Measurements from ENCODE around the gene SLC29A1.
"Not testable (repeated sequence)": the region's sequence is repeated elsewhere in the genome, so short reads cannot be mapped to it uniquely, and the experiment has no call there.

The SLC29A1 gene

DNA sequence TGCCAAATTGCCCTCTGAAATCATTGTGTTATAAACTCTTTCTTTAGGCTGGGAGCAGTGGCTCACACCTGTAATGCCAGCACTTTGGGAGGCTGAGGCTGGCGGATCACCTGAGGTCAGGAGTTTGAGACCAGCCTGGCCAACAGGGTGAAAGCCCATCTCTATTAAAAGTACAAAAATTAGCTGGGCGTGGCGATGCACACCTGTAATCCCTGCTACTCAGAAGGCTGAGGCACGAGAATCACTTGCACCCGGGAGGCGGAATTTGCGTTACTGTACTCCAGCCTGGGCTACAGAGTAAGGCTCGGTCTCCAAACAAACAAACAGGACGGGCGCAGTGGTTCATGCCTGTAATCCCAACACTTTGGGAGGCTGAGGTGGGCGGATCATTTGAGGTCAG, 27.0 kb upstream of the SLC29A1 start:
- not testable (repeated sequence) for H2AFZ ChIP-seq (ENCODE audit: low read length, unreplicated experiment); H3K4me3 ChIP-seq (ENCODE audit: low read depth, low read length); H3K4me1 ChIP-seq (ENCODE audit: control insufficient read depth, insufficient read depth, low read length, unreplicated experiment); H3K27ac ChIP-seq (ENCODE audit: low read depth, low read length); H3K79me2 ChIP-seq (ENCODE audit: control insufficient read depth, insufficient read depth, low read length, unreplicated experiment); H3K27me3 ChIP-seq (ENCODE audit: insufficient read depth, low read length); H3K36me3 ChIP-seq (ENCODE audit: insufficient read depth, low read length)

DNA sequence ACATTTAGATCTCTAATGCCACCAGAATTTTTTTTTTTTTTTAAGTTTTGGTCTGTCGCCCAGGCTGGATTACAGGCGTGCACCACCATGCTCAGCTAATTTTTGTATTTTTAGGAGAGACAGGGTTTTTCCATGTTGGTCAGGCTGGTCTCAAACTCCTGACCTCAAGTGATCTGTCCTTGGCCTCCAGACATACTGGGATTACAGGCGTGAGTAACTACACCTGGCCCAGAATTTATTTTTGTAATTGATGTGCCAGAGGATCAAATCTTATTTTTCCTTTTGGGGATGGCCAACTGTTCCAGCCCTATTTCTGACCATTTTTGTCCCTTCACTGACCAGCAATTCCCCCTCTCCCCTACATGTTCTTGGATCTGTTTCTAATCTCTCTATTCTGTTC, 24.7 kb upstream of the SLC29A1 start:
- Histone ChIP-seq H3K27ac (ENCODE audit: low read depth, low read length) (no peak overlapping the region), H3K79me2 (ENCODE audit: control insufficient read depth, insufficient read depth, low read length, unreplicated experiment) (no peaks in the 10 kb centered on the region), H3K4me1 (ENCODE audit: control insufficient read depth, insufficient read depth, low read length, unreplicated experiment) (no peaks in the 10 kb centered on the region), H3K4me3 (ENCODE audit: low read depth, low read length) (no peak overlapping the region), H3K36me3 (ENCODE audit: insufficient read depth, low read length) (no peaks in the 10 kb centered on the region), H2AFZ (ENCODE audit: low read length, unreplicated experiment) (no peak overlapping the region), H3K27me3 (ENCODE audit: insufficient read depth, low read length) (no peaks in the 10 kb centered on the region)

DNA sequence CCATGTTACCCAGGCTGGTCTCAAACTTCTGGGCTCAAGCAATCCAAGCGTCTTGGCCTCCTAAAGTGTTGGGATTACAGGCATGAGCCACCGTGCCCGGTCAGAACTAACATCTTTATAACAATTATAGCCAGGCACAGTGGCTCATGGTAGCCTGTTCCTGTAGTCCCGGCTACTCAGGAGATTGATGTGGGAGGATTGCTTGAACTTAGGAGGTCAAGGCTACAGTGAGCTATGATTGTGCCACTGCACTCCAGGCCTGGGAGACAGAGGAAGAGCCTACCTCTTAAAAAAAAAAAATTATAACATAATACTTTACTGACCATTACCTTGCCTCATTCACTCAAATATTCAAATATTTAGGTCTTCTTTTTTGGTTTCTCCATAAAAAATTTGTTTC, 23.5 kb upstream of the SLC29A1 start:
- no peaks in the 10 kb centered on the region for H3K27me3 ChIP-seq (ENCODE audit: insufficient read depth, low read length)
- H3K27ac ChIP-seq (ENCODE audit: low read depth, low read length): no peak overlapping the region
- H3K4me3 ChIP-seq (ENCODE audit: low read depth, low read length): no peak overlapping the region

DNA sequence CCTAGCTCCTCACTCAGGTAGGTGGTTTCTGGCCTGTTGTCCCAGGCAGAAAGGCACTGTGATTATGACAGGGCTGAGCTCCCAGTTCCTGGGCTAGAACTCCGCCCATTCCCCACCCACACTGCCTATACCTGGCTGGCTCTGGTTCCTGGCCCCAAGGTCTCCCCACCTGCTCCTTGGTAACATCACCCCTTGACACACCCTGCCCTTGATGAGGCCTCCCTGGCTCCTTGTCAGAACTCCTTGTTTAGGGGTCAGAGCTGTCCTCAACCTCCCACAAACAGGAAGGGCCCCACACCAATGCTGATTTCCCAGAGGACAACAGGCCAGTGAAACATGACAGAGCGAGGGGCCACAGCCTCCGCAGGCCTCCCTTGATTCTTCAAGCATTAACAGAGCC, 22.2 kb upstream of the SLC29A1 start:
- Histone ChIP-seq H3K27me3 (ENCODE audit: insufficient read depth, low read length) (no peaks in the 10 kb centered on the region), H3K4me3 (ENCODE audit: low read depth, low read length) (no peak overlapping the region), H3K79me2 (ENCODE audit: control insufficient read depth, insufficient read depth, low read length, unreplicated experiment) (no peaks in the 10 kb centered on the region), H3K27ac (ENCODE audit: low read depth, low read length) (no peak overlapping the region), H2AFZ (ENCODE audit: low read length, unreplicated experiment) (no peak overlapping the region), H3K36me3 (ENCODE audit: insufficient read depth, low read length) (no peaks in the 10 kb centered on the region), H3K4me1 (ENCODE audit: control insufficient read depth, insufficient read depth, low read length, unreplicated experiment) (no peaks in the 10 kb centered on the region)

More for the DNA sequence above, 23.5 kb upstream of the SLC29A1 start:
- Histone ChIP-seq H3K79me2 (ENCODE audit: control insufficient read depth, insufficient read depth, low read length, unreplicated experiment) (no peaks in the 10 kb centered on the region), H3K36me3 (ENCODE audit: insufficient read depth, low read length) (no peaks in the 10 kb centered on the region), H2AFZ (ENCODE audit: low read length, unreplicated experiment) (no peak overlapping the region), H3K4me1 (ENCODE audit: control insufficient read depth, insufficient read depth, low read length, unreplicated experiment) (no peaks in the 10 kb centered on the region)

DNA sequence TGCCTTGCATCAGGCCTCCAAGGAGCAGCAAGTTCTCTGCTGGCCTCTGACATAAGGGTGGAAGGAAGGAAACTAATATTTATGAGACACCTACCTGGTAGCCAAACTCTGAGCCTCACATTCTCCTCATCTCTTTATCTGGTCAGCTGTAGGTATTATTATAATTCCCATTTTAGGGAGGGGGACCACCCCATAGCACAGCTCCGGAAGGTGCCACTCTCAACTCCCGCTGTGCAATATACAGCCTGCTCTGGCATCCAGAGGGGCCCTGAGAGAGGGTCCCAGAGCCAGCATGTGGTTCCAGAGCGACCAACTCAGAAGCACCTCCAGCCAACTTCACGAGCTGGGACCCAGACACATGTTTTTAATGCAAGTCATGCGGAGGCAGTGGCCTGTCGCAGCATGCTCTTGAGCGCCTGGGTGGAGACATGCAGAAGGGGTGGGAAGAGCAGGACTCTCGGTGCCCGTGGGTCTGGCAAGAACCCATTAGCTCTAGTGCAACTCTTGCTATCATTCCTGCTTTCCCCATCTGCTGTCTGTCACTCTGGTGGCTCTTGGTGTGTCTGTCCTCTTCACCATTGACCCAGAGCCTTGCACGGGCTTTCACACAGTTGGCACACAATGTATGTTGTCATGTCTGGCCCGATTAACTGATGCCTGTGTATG, 21.6 kb upstream of the SLC29A1 start:
- no peaks in the 10 kb centered on the region for H3K79me2 ChIP-seq (ENCODE audit: control insufficient read depth, insufficient read depth, low read length, unreplicated experiment)
- H3K27ac ChIP-seq (ENCODE audit: low read depth, low read length): no peak overlapping the region
- H3K4me3 ChIP-seq (ENCODE audit: low read depth, low read length): no peak overlapping the region
- H3K27me3 ChIP-seq (ENCODE audit: insufficient read depth, low read length): no peaks in the 10 kb centered on the region
- H2AFZ ChIP-seq (ENCODE audit: low read length, unreplicated experiment): no peak overlapping the region
- H3K4me1 ChIP-seq (ENCODE audit: control insufficient read depth, insufficient read depth, low read length, unreplicated experiment): no peaks in the 10 kb centered on the region
- no peaks in the 10 kb centered on the region for H3K36me3 ChIP-seq (ENCODE audit: insufficient read depth, low read length)

DNA sequence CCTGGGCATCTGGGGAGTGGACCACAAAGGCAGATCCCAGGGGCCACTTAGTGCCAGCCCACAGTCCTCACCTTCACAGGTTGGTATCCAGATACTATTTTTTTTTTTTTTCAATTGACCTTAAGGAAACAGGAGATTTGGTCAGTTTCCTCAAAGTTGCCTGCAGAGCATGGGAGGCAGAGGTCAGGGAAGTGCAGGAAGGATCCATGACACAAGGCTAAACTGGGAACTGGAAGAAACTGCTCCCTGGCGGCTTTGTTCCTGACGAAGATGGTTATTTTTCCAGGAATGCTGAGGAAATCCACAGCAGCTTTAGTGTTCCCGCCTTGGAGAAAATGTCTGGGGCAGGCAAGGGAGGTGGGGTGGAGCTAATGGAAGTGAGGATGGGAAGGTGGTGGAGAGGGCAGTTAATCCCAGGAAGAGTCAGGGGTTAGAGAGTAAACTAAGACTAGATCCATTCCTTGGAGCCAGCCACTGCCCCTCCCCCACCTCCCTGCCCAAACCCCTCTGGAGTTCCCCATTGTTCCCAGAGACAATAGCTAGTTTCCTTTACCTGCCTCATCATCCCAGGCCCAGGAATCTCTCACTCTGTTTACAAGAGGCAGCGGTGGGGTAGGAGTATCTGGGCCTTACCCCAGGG, 20.9 kb upstream of the SLC29A1 start:
- Histone ChIP-seq H3K4me1 (ENCODE audit: control insufficient read depth, insufficient read depth, low read length, unreplicated experiment) (no peaks in the 10 kb centered on the region), H3K27me3 (ENCODE audit: insufficient read depth, low read length) (no peaks in the 10 kb centered on the region), H3K27ac (ENCODE audit: low read depth, low read length) (no peak overlapping the region), H2AFZ (ENCODE audit: low read length, unreplicated experiment) (no peak overlapping the region), H3K36me3 (ENCODE audit: insufficient read depth, low read length) (no peaks in the 10 kb centered on the region), H3K4me3 (ENCODE audit: low read depth, low read length) (no peak overlapping the region), H3K79me2 (ENCODE audit: control insufficient read depth, insufficient read depth, low read length, unreplicated experiment) (no peaks in the 10 kb centered on the region)

DNA sequence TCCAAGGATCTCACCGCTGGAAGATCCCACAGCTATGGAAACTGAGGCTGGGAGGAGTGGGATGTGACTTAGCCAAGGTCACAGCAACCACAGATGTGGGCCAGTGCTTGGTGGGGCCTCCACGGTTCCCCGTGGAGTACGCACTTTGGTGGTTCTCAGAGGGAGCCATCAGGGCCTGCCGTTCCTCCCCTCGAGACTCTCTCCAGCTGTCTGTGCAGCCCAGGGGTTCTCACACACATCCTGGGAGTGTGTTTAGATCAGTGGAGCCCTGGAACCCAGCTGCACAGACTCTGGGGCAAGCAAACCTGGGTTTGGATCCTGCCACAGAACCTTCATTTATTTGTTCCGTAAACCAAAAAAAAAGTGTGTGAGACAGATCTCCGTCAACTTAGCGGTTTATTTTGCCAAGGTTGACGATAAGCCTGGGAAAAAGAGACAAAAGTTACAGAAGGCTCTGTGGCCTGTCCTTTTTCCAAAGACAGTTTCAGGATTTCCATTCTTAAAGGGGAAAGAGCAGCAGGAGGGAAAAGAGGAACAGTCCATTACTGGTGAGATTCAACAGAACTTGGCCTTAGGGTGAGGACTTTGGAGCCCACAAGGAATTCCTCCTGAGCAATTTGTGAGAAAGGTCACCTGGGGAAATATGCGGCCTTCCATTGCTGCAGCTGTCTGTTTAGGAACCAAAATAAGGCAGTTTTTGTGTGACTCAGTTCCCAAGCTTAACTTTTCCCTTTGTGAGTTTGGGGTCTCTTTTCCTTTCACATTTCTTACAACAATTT, 20.2 kb upstream of the SLC29A1 start:
- no peak overlapping the region for H2AFZ ChIP-seq (ENCODE audit: low read length, unreplicated experiment)
- H3K27ac ChIP-seq (ENCODE audit: low read depth, low read length): no peak overlapping the region
- no peak overlapping the region for H3K4me3 ChIP-seq (ENCODE audit: low read depth, low read length)
- H3K4me1 ChIP-seq (ENCODE audit: control insufficient read depth, insufficient read depth, low read length, unreplicated experiment): no peaks in the 10 kb centered on the region
- no peaks in the 10 kb centered on the region for H3K79me2 ChIP-seq (ENCODE audit: control insufficient read depth, insufficient read depth, low read length, unreplicated experiment)
- H3K27me3 ChIP-seq (ENCODE audit: insufficient read depth, low read length): no peaks in the 10 kb centered on the region
- H3K36me3 ChIP-seq (ENCODE audit: insufficient read depth, low read length): no peaks in the 10 kb centered on the region

DNA sequence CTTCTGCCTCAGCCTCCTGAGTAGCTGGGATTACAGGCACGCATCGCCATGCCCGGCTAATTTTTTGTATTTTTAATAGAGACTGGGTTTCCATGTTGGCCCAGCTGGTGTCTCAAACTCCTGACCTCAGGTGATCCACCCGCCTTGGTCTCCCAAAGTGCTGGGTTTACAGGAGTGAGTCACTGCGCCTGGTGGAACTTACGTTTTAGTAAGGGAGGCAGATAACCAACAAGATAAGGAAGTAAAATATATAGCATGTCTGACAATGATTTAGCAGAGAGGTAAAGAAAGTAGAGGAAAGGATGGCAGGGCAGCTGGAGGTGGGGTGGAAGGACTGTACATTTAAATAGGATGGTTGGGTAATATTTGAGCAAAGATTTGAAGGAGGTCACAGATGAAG, 19.4 kb upstream of the SLC29A1 start:
- H3K27me3 ChIP-seq (ENCODE audit: insufficient read depth, low read length): no peaks in the 10 kb centered on the region
- no peaks in the 10 kb centered on the region for H3K36me3 ChIP-seq (ENCODE audit: insufficient read depth, low read length)
- H3K4me3 ChIP-seq (ENCODE audit: low read depth, low read length): no peak overlapping the region
- no peak overlapping the region for H3K27ac ChIP-seq (ENCODE audit: low read depth, low read length)
- H3K4me1 ChIP-seq (ENCODE audit: control insufficient read depth, insufficient read depth, low read length, unreplicated experiment): no peaks in the 10 kb centered on the region
- H2AFZ ChIP-seq (ENCODE audit: low read length, unreplicated experiment): no peak overlapping the region
- H3K79me2 ChIP-seq (ENCODE audit: control insufficient read depth, insufficient read depth, low read length, unreplicated experiment): no peaks in the 10 kb centered on the region

DNA sequence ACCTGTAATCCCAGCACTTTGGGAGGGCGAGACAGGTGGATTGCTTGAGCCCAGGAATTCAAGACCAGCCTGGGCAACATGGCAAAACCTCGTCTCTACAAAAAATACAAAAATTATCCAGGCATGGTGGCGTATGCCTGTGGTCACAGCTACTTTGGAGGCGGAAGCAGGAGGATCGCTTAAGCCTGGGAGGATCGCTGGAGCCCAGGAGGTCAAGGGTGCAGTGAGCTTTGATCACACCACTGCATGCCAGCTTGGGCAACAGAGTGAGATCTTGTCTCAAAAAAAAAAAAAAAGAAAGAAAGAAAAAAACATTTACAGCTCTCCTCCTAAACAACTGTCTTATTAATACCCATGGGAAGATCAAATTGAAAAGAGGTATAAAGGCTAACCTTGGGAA, 15.4 kb upstream of the SLC29A1 start:
- Histone ChIP-seq H3K27ac (ENCODE audit: low read depth, low read length) (no peak overlapping the region), H3K4me1 (ENCODE audit: control insufficient read depth, insufficient read depth, low read length, unreplicated experiment) (no peaks in the 10 kb centered on the region), H2AFZ (ENCODE audit: low read length, unreplicated experiment) (no peak overlapping the region), H3K79me2 (ENCODE audit: control insufficient read depth, insufficient read depth, low read length, unreplicated experiment) (no peaks in the 10 kb centered on the region), H3K36me3 (ENCODE audit: insufficient read depth, low read length) (no peaks in the 10 kb centered on the region), H3K27me3 (ENCODE audit: insufficient read depth, low read length) (no peaks in the 10 kb centered on the region), H3K4me3 (ENCODE audit: low read depth, low read length) (no peak overlapping the region)

DNA sequence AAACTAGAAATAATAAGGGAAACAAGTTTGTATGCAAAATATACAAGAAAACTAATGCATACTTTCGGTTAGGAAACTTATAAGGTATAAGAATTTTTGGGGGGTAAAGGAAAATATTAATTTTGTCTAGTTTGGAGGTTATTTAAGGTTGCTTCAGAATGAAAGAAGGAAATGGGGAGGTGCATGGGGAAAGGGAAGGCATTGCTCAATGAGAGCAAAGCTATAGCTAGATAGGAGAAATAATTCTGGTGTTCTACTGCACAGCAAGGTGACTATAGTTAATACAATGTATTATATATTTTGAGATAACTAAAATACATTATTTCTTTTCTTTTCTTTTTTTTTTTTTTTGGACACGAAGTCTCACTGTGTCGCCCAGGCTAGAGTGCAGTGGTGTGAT, 12.1 kb upstream of the SLC29A1 start:
- H3K4me3 ChIP-seq (ENCODE audit: low read depth, low read length): no peak overlapping the region
- no peaks in the 10 kb centered on the region for H3K79me2 ChIP-seq (ENCODE audit: control insufficient read depth, insufficient read depth, low read length, unreplicated experiment)
- H3K27me3 ChIP-seq (ENCODE audit: insufficient read depth, low read length): no peaks in the 10 kb centered on the region
- no peak overlapping the region for H2AFZ ChIP-seq (ENCODE audit: low read length, unreplicated experiment)
- H3K36me3 ChIP-seq (ENCODE audit: insufficient read depth, low read length): no peaks in the 10 kb centered on the region
- H3K4me1 ChIP-seq (ENCODE audit: control insufficient read depth, insufficient read depth, low read length, unreplicated experiment): no peaks in the 10 kb centered on the region
- H3K27ac ChIP-seq (ENCODE audit: low read depth, low read length): no peak overlapping the region

DNA sequence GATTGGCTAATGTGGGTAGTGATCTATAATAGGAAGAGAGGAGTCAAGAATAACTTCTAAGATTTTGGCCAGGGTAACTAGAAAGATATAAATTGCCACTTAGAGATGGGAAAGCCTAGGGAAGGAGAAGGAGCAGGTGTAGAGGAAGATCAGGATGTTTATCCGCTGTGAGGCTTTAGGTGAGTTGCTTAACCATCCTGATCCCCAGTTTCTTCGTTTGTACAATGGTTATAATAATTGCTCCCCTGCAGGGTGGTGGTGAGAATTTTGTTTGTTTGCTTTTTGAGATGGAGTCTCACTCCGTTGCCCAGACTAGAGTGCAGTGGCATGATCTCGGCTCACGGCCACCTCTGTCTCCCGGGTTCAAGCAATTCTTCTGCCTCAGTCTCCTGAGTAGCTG, 9.1 kb upstream of the SLC29A1 start:
- H3K79me2 ChIP-seq (ENCODE audit: control insufficient read depth, insufficient read depth, low read length, unreplicated experiment): no peaks in the 10 kb centered on the region
- no peaks in the 10 kb centered on the region for H3K36me3 ChIP-seq (ENCODE audit: insufficient read depth, low read length)
- no peaks in the 10 kb centered on the region for H3K27me3 ChIP-seq (ENCODE audit: insufficient read depth, low read length)
- H3K4me1 ChIP-seq (ENCODE audit: control insufficient read depth, insufficient read depth, low read length, unreplicated experiment): peaks cover 19% of the 10 kb centered on the region
- H3K27ac ChIP-seq (ENCODE audit: low read depth, low read length): no peak overlapping the region
- no peak overlapping the region for H3K4me3 ChIP-seq (ENCODE audit: low read depth, low read length)
- no peak overlapping the region for H2AFZ ChIP-seq (ENCODE audit: low read length, unreplicated experiment)
